Hippocampal formation (tissue), 2 donors: ENCODE results near the gene OR10A4.
"Not testable (repeated sequence)": the region's sequence is repeated elsewhere in the genome, so short reads cannot be mapped to it uniquely, and the experiment has no call there.

Source experiments
- DNase-seq, 2 donors: peaks; one replicate each; lab custom pipeline; 2025; lab: John Stamatoyannopoulos, UW

OR10A4 gene, protein sequence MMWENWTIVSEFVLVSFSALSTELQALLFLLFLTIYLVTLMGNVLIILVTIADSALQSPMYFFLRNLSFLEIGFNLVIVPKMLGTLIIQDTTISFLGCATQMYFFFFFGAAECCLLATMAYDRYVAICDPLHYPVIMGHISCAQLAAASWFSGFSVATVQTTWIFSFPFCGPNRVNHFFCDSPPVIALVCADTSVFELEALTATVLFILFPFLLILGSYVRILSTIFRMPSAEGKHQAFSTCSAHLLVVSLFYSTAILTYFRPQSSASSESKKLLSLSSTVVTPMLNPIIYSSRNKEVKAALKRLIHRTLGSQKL

DNA sequence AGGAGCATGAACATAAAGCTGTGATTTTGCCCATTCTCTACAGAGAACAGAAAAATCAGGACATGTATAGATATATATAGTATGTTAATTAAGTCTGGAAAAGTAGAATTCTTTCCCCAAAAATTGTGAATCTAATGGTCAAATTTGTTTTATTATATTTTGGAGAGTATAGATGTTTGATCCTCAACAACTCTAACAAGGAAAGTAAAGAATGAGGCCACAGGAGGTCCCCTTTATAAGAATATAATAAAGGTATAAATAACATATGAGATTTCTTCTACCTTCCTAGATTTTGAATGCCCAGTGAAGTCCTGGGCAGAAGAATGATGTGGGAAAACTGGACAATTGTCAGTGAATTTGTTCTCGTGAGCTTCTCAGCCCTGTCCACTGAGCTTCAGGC lies at the start of gene OR10A4:
Gene OR10A4 (plus strand): TSS at position 301 of the 400 bp plus-strand sequence. CDS start 23 bp downstream, at position 324.
- DNase-seq: no peak

DNA sequence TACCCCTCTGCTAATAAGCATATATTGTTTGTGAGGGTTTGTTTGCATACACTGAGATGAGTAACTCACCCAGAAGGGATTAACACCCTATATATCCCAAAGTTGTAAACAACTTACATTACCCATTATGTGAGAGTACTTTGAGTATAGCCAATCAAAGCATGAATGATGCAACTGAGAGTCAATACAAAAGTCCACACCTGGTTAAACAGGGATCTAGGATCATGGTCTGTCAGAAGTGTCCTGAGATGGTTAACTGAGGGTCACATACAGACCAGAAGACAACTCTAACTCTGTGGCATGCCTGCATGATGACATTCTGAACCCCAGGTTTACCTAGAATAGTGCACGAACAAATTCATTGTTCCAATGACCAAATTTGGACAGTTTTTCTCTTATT lies 48.3 kb upstream of the OR10A4 start:
- no peak for DNase-seq

DNA sequence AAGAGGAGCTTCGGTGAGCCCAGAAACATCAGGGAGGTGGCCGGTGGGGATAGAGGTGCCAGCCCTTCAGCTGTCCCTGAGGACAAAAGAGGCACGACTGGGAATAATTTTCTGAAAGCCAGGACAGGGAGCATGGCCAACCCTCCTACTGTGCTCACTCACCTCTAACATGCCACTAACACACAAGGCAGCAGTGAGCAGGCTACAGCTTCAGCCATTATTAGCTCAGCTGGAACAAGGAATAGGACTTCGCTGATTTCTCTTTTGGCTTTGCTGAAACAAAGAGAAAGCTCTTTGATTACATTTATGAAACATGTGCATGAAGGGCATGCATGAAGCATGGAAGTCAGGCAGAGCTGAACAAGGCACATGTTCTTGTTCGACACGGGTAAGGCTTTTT lies 43.1 kb upstream of the OR10A4 start:
- no peak for DNase-seq

DNA sequence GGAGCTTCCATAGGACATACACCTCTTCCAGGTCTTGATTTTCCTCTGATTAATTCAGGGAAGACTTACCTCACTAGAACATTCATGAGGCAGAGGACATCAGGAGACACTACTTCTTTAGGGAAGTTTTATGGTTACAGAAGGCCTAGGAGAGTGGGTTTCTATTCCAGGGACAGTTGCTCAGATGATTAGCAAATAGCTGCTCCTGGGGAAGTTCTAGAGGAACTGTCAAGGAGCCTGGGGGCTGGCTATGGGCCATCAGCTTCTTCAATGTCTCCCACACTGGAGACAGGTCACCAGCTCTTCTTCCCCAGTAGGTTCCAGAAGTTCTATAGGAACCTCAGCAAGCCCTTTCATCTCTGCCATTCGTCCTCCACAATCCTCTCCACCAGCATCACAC lies 42.4 kb upstream of the OR10A4 start:
- no peak for DNase-seq

DNA sequence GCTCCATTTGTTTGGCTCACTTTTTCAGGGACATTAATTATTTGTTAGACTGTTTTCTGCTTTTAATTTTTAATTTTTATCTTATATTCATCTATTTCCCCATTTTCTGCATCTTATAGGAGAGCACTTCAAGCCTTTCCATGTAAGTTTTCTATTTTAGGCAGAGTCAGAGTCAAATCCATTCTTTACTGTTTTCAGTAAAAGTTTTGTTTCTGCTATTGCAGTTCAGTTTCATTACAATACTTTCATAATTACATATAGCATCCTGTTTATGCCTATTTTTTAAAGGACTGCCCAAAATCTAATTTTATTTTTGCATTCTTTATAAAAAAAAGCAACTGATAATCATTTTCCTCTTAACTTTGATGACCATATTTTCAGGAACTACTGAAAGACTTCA lies 34.7 kb upstream of the OR10A4 start:
- no peak for DNase-seq

DNA sequence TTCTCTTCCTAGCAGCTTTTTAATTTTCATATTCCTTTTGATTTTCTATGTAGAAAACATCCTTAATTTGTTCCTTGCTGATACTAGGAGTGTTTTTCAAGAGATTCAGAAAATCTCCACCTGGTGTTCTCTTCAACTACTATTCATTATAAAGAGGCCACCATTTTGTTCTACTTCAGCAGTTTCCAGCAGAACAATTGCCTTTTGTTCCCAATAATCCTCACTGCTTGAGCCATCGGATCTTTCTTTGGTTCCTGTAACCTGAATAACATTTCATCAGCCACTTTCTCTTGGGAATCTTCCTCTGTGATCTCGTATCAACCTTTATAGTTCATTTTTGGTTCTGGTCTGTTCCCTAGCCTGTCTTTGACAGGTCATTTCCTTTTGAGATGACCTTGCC lies 32.8 kb upstream of the OR10A4 start:
- no peak for DNase-seq

DNA sequence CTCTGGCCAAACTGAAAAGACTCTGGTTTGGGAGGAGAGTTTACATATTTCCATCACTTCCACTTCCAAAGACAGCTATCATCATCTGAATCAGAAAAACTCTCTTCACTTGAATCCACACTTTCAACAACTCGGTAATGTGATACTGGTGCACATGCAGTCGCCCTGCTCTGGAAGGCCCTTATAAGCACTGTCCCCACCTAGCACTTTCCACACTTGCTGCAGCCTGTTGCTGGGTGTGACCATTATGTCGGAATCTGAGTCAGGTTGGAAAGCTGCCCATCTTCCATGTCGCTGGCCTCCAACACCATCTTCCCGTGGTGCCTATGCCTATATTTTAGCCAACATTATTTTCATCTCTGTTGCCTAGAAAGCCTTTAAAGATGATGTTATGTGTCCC lies 32.1 kb upstream of the OR10A4 start:
- no peak for DNase-seq

DNA sequence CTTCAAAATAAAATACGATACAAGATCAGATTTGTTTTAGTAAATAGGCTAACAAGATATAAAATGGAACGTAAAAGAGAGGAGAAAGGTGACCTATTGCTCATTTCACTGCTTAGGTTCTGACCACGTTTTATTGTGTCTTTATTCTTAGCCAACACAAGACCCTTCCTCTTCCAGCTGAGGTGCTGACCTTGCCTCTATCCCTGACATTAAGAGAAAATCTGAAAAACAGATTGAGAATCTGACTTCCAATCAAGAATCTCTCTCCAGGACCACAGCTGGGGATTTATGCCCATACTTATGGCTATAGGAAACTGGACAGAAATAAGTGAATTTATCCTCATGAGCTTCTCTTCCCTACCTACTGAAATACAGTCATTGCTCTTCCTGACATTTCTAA lies 31.0 kb upstream of the OR10A4 start, which contains the start of gene OR10A5:
Gene OR10A5 (plus strand): TSS at position 301 of the 400 bp plus-strand sequence. CDS start 0 bp downstream, at position 301.
- no peak for DNase-seq

DNA sequence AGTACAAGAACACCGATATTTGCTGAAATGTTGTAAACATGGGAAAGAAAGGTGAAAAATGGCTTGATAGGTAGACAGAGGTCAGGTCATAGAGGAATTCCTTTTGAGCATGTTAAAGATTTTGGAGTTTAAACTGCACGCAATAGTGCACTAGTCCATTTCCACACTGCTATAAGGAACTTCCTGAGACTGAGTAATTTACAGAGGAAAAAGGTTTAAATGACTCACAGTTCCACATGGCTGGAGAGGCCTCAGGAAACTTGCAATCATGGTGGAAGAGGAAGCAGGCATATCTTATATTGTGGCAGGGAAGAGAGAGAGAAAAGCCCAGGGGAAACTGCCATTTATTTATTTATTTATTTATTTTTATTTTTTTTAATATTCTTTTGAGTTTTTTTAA lies 25.9 kb upstream of the OR10A4 start:
- no peak for DNase-seq

DNA sequence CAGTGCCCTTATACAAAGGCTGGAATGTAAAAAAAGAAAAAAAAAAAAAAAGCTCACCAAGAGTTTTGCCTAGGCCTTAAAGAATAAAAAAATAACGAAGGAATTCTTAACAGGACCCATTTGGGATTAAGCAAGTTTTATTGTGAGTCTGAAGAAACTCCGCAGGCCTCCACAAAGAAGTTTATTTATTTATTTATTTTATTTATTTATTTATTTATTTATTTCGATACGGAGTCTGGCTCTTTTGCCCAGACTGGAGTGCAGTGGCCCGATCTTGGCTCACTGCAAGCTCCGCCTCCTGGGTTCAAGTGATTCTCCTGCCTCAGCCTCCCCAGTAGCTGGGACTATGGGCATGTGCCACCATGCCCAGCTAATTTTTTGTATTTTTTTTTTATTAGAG lies 21.6 kb upstream of the OR10A4 start:
- DNase-seq: not testable (repeated sequence)

DNA sequence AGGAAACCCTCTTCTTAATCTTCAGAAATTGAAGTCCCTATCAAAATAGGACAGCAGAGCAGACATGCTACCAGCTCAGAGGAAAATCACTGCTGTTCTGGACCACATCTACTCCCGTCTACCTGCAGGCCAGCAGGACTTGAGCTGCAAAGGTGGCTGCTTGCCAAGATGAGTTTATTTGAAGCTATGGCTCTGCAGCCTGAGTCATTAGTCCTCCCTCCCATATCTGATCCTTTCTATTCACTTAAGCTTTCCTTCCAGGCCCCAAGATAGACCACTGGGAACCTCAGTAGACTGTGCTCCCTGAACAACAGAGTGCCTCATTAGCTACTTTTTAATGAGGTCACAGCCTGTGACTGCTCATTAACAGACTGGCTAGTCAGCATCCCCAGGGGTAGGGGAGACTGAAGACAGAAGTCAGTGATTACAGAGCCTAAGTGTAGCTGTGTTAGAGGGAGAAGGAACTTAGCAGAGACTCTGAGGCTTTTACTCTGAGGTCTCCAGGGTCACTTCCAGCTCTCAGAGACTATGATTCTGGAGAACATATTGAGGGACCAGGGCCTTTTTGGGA lies 20.4 kb upstream of the OR10A4 start:
- no peak for DNase-seq

DNA sequence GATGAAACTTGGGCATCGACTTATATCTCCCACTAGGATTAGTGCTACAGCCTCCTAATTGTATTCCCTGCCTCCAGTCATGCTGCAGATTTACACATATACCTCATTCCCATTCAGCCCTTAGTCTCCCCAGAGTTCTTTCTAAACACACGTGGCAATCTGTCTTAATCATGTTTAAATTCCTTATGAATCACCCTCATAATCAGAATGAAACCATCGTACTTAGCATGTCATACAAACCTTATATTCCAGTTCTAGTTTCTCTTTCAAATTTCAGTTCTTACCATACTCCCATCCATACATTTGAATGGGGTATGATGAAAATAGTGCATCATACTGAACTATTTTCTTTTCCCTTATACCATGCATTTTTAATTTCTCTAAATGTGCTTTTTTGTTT lies 19.6 kb upstream of the OR10A4 start:
- DNase-seq: no peak

DNA sequence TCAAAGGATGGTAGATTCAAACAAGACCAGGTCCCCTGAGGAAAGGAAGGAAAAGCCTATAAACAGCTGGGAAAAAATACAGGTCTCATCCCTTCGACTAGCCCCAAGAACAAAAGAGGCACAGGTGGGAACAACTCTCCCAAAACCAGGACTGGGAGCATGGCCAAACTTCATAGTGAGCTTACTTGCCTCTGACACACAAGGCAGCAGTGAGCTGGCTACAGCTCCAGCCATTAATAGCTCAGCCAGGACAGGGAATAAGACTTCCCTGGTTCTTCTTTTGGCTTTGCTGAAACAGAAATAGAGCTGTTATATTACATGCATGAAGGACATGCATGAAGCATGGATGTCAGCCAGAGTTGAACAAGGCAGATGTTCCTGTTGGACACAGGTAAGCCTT lies 13.5 kb upstream of the OR10A4 start, which contains the start of gene OR10A2:
Gene OR10A2 (plus strand): TSS at position 97 of the 400 bp plus-strand sequence. CDS start 6,698 bp downstream, outside the sequence.
- DNase-seq: no peak

DNA sequence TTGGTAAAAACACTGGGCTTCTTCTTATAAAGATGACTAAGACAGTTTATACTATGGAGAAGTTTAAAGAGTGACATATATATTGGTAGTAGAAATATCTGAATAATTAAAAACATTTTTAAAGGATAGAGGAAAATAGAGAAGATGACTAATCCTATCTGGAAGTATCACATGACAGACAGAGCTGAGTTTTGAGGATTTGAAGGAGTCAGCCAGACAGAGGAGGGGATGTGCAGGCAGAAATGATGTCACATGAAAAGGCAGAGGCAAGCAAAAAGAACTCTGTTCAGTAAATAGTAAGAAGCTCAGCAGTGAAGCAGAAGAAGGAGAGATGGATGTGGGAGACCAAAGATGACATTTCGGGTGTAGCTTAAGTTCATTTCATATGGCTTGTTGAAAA lies 12.0 kb upstream of the OR10A4 start:
- DNase-seq: no peak

DNA sequence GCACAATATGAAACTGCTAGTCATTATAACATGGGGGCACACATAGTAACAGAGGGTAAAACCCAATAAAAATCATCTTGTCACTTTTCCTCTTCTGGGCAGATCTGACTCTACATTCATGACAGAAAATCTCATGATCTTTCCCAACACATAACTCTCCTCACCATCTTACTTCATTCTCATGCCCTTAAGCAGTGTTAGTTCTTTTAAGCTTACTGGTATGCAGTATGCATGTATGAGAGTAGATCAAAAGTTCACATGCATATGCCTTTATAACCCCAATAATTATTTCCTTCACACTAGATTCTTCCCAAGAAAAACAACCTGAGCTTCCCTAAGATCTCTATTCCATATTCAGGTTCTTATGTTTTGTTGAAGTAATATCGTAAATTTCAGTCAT lies 5.1 kb upstream of the OR10A4 start:
- no peak for DNase-seq

DNA sequence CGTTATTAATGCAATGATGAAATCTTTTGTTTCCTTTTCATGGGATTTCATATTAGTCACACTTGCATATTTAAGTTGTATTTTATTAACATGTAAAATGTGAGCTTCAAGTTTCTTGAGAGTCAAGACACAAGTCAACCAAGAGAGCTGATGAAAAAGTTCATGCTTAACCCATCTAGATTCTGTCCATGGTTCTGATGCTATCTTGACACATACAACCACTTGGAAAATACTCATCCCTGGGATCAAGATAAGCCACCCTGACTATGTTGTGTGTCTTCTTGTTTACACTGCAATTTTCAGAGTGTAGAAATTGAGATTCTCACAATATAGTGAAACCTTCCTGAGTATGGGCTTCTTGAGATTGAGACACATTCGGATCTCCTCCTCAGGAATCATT lies 664 bp upstream of the OR10A4 start:
- no peak for DNase-seq

DNA sequence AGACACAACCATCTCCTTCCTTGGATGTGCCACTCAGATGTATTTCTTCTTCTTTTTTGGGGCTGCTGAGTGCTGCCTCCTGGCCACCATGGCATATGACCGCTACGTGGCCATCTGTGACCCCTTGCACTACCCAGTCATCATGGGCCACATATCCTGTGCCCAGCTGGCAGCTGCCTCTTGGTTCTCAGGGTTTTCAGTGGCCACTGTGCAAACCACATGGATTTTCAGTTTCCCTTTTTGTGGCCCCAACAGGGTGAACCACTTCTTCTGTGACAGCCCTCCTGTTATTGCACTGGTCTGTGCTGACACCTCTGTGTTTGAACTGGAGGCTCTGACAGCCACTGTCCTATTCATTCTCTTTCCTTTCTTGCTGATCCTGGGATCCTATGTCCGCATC lies 489 bp downstream of the OR10A4 start:
- DNase-seq: no peak

DNA sequence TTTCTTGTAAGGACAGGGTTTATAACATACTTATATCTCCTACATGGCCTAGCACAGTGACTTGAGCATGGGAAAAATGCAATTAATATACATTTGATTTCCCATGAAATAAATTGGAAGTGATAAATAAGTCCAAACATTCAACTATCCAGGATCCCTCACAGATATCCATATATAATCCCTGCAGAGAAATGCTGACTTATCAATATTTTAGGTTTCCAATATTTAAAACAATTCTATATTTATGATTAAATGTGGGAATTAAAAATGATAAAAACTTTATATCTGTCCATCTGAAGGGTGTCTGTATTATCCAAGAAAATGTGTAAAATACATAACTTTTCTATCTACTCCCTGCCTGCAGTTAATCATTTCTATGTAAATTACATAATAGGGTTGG lies 6.3 kb downstream of the OR10A4 start:
- DNase-seq: no peak

DNA sequence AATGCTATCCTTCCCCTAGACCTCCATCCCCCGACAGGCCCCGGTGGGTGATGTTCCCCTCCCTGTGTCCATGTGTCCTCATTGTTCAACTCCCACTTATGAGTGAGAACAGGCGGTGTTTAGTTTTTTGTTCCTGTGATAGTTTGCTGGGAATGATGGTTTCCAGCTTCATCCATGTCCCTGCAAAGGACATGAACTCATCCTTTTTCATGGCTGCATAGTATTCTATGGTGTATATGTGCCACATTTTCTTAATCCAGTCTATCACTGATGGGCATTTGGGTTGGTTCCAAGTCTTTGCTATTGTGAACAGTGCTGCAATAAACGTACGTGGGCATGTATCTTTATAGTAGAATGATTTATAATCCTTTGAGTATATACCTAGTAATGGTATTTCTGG lies 11.3 kb downstream of the OR10A4 start:
- not testable (repeated sequence) for DNase-seq

DNA sequence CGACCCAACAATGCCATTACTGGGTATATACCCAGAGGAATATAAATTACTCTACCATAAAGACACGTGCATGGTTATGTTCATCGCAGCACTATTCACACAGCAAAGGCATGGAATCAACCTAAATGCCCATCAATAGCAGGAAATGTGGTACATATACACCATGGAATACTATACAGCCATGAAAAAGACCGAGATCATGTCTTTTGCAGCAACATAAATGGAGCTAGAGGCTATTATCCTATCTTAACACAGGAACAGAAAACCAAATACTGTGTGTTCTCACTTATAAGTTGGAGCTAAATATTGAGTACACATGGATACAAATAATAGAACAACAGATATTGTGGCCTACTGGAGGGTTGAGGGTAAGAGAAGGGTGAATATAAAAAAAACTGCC lies 12.4 kb downstream of the OR10A4 start:
- DNase-seq: no peak

DNA sequence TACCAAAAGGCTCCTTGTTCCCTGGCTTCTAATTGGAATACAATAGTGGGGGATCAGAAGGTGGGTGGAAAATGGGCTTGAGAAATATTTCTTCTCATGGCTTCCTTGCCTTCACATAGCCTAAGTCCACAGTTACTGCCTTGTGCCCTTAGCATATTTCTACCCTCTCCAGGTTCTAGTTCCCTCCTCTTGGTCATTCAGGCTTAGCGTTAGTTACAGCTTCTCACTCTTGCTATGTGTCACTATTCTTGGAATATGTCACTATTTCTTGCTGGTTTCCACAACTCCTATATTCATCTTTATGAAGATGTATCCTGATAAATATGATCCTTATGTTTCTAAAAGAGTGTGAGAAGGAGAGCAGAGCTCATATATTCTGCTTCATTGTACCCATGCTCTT lies 13.4 kb downstream of the OR10A4 start:
- DNase-seq: no peak

DNA sequence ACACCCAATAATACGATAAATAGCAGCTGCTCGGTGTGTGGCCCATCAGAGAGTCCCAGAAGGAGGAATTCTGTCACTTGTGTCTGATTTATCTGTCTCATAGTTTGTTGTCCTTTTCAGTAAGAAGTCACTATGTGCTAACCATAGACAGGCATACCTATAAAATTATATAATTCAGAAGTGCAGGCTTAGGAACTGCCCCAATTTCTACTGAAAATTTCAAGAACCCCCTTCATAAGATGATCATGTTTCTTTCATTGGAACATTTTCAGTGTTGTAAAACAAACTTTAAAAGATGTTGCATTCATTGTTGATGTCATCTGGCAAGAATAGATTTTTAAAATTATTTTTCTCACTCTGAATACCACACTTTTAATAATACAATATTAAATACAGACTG lies 16.0 kb downstream of the OR10A4 start, which contains the start of gene OR2D2:
Gene OR2D2 (minus strand): TSS at position 101 of the 400 bp plus-strand sequence. CDS start 0 bp downstream, at position 101.
- DNase-seq: no peak

DNA sequence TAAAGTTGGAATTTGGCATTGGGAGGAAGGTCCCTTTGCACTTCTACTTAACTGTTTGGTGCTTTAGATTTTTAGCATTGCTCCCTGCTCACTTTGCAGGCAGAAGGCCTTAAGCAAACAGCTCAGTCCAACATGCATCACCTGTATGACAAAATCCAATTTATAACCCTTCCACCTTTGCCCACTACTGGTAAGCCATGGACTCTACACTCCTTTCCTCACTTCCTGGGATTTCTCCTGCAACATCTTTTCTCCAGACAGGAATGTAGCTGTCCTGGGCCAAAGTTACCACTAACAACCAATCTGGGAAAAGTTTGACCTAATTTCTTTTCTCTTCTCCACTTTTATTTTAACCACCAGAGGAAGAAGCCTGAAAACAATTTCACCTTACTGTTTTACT lies 17.7 kb downstream of the OR10A4 start:
- DNase-seq: no peak

DNA sequence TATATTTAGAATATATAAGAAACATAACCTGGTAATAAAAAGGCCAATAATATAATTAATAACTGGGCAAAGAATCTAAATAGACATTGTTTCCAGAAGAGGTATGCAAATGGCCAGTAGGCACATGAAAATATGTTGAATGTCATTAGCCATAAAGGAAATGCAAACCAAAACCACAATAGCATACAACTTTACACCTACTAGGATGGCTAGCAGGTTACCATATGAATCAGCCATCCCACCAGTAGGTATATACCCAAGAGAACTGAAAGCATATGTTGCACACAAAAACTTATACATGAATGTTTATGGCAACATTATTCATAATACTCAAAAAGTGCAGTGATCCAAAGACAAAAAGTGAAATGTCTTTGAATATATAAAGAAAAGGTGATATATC lies 18.6 kb downstream of the OR10A4 start:
- DNase-seq: no peak
